Cardiac muscle cell (in vitro differentiated cells and primary cell): ENCODE results near the gene AP2M1. TPM values are rescaled to one million over a fixed set of nuclear protein-coding genes. Genes with fewer than 3 reads are reported as not detected.

ENCODE experiments used
- DNase-seq, 2 donors: peaks; one replicate each; pipeline versions ENCODE4 v3.0.0 to v3.0.0-alpha.2; 2010 to 2017; ENCODE audit warnings: low read depth in 1 of 2, low spot score in 1 of 2
- H3K27ac ChIP-seq: fragments of 200-600 bp; sonication (generic); 2 replicates; pipeline ENCODE4 v1.5.1; 2016
- H3K27me3 ChIP-seq: fragments of 200-600 bp; sonication (generic); 2 replicates; pipeline ENCODE4 v1.6.0; 2016; ENCODE audit warnings: control low read depth
- H3K36me3 ChIP-seq: fragments of 200-600 bp; sonication (generic); 2 replicates; pipeline ENCODE4 v1.5.1; 2016; ENCODE audit warnings: control low read depth
- H3K4me1 ChIP-seq: fragments of 200-600 bp; sonication (generic); 2 replicates; pipeline ENCODE4 v1.8.1; 2017; ENCODE audit warnings: low read depth, mild to moderate bottlenecking, mixed run types
- H3K4me3 ChIP-seq: fragments of 200-600 bp; sonication (generic); 2 replicates; pipeline ENCODE4 v1.5.1; 2016; ENCODE audit warnings: mild to moderate bottlenecking
- H3K9me3 ChIP-seq: fragments of 200-600 bp; sonication (generic); 2 replicates; pipeline ENCODE4 v1.5.1; 2017; ENCODE audit warnings: low read depth, mild to moderate bottlenecking, control low read depth
- polyA plus RNA-seq: library from polyadenylated mRNA; unstranded; fragments of >200 nt; fragmentation: Nextera tagmentation; extraction: Ambion mirVana; gene quantifications from 2 replicates; pipeline ENCODE4 v1.2.1, GENCODE V29; 2016
- total RNA-seq: library from RNA; depleted of rRNA; stranded (reverse); fragments of >200 nt; gene quantifications from 2 replicates; pipeline ENCODE4 v1.2.3, GENCODE V29; 2016
- TF ChIP-seq, protein P1 (sequence below): IDR thresholded peaks from 2 replicates; pipeline ENCODE4 v1.5.1; 2012; ENCODE audit warnings: low read depth, mild to moderate bottlenecking, low read length

The AP2M1 gene
- total and polyA plus RNA-seq, 2 experiments from 2014 or later: 399 to 577 TPM

DNA sequence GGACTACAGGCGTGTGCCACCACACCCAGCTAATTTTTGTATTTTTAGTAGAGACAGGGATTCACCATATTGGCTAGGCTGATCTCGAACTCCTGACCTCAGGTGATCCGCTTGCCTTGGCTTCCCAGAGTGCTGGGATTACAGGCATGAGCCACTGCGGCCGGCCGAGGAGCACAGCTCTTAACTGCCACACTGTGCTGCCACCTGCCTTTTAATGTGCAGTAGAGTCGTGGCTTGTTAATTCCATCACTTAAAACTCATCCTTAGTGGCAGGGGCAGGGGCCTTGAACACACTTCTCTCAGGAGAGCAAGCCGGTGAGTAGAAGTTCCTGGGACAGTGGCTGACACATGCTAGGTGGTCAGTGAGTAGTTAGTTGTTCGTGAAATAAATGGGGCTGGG, 23.9 kb downstream of the AP2M1 start:
- TF ChIP-seq, protein P1, sequence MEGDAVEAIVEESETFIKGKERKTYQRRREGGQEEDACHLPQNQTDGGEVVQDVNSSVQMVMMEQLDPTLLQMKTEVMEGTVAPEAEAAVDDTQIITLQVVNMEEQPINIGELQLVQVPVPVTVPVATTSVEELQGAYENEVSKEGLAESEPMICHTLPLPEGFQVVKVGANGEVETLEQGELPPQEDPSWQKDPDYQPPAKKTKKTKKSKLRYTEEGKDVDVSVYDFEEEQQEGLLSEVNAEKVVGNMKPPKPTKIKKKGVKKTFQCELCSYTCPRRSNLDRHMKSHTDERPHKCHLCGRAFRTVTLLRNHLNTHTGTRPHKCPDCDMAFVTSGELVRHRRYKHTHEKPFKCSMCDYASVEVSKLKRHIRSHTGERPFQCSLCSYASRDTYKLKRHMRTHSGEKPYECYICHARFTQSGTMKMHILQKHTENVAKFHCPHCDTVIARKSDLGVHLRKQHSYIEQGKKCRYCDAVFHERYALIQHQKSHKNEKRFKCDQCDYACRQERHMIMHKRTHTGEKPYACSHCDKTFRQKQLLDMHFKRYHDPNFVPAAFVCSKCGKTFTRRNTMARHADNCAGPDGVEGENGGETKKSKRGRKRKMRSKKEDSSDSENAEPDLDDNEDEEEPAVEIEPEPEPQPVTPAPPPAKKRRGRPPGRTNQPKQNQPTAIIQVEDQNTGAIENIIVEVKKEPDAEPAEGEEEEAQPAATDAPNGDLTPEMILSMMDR: no peak
- Histone ChIP-seq H3K4me1 (no peaks in the 10 kb centered on the region), H3K27ac (no peak overlapping the region), H3K36me3 (peaks cover 7% of the 10 kb centered on the region), H3K27me3 (no peaks in the 10 kb centered on the region), H3K9me3 (no peaks in the 10 kb centered on the region), H3K4me3 (no peak overlapping the region)
- no peak for DNase-seq

DNA sequence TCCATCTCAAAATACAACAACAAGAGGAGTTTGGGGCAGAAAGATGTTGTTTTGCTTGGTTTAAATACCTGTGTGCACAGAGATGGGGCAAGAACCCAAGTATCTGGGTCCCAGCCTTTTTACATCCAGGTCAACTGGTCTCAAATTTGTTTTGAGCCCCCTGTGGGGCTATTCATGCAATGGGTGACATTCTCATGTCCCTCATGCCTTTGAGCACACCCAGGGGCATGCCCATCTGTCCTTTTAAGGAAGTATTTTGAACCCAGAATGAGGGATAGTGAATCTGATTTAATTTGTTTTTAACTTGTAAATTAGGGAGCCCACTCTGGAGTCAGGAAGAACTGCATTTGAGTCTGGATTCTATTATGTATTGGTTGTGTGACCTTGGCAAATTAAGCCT, 26.2 kb downstream of the AP2M1 start:
- TF ChIP-seq, protein P1: no peak
- no peak for DNase-seq
- H3K4me3 ChIP-seq: no peak overlapping the region
- H3K36me3 ChIP-seq: no peaks in the 10 kb centered on the region
- H3K27me3 ChIP-seq: no peaks in the 10 kb centered on the region
- H3K27ac ChIP-seq: no peak overlapping the region
- H3K9me3 ChIP-seq: no peaks in the 10 kb centered on the region
- H3K4me1 ChIP-seq: no peaks in the 10 kb centered on the region

DNA sequence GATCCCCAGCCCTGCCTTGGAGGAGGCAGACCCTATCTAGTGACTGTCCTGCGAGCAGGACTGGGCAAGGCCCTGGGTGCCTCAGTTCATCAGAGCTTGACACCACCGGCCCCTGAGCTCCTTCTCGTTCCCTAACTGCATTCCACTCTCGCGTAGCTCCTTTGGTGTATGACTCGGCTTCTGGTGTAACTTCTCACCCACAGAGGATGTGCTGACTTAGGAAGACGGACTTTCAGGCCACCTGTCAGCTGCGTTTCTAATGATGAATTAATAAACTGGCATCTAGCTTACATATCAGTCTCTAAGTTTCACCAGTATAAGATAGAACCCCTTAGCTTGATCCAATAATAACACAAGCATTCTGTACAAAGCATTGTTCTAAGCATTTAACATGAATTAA, 28.9 kb downstream of the AP2M1 start:
- DNase-seq: no peak
- Histone ChIP-seq H3K4me1 (no peaks in the 10 kb centered on the region), H3K4me3 (no peak overlapping the region), H3K9me3 (no peaks in the 10 kb centered on the region), H3K36me3 (no peaks in the 10 kb centered on the region), H3K27ac (no peak overlapping the region), H3K27me3 (peaks cover 13% of the 10 kb centered on the region)
- TF ChIP-seq, protein P1: no peak

DNA sequence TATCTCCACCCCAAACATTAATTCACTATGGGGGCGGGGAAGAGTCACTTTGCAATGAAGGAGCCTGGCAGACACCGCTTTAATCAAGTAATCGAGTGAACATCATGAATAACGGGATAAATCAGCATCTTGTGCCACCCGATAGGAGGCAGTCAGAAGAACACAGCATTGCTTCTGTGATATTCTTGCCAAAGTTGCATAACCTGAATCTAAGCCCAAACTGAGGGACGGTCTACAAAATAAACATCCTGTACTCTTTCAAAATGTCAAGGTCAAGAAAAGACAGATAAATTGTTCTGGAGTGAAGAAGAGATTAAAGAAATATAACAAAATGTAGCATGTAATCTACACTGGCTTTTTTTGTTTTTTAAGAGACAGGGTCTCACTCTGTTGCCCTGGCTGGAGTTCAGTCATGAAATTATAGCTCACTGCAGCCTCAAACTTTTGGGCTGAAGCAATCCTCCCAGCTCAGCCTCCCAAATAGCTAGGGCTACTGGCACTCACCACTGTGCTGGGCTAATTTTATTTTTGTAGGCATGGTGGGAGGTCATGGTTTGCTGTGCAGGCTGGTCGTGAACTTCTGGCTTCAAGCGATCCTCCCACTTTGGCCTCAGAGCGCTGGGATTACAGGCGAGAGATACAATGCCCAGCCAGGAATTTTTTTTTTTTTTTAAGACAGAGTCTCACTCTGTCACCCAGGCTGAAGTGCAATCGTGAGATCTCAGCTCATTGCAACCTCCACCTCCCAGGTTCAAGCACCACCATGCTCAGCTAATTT, 34.7 kb downstream of the AP2M1 start:
- no peaks in the 10 kb centered on the region for H3K36me3 ChIP-seq
- no peak overlapping the region for H3K4me3 ChIP-seq
- peaks cover 17% of the 10 kb centered on the region for H3K27me3 ChIP-seq
- no peak overlapping the region for H3K27ac ChIP-seq
- no peaks in the 10 kb centered on the region for H3K9me3 ChIP-seq
- no peaks in the 10 kb centered on the region for H3K4me1 ChIP-seq
- TF ChIP-seq, protein P1: no peak
- DNase-seq: peak in 1 of 2 donors; percentile 34

GRCh38 chr3:184211297-184211696, 36.6 kb downstream of the AP2M1 start:
- no peaks in the 10 kb centered on the region for H3K9me3 ChIP-seq
- H3K4me1 ChIP-seq: no peaks in the 10 kb centered on the region

More at GRCh38 chr3:184211297-184211696, 36.6 kb downstream of the AP2M1 start:
- no peaks in the 10 kb centered on the region for H3K36me3 ChIP-seq
- no peak overlapping the region for H3K27ac ChIP-seq
- DNase-seq: no peak
- H3K4me3 ChIP-seq: no peak overlapping the region
- H3K27me3 ChIP-seq: peaks cover 17% of the 10 kb centered on the region
- TF ChIP-seq, protein P1: no peak
